ENCODE measurements around the gene ANP32B.

The ANP32B gene

GRCh38 chr9:98043915-98044314 lies 60.8 kb downstream of the ANP32B start:
- Histone ChIP-seq H3K27ac (no peak overlapping the region), H3K4me3 (no peak overlapping the region)
- no peak for TF ChIP-seq CTCF (IDR thresholded peaks at IDR 0.05)
- DNase-seq (ENCODE audit: low spot score) = no peak

- DNase-seq (ENCODE audit: low spot score) = no peak
- Histone ChIP-seq H3K4me3 (peak overlapping the region; percentile 7), H3K27ac (no peak overlapping the region)
- no peak for TF ChIP-seq CTCF (IDR thresholded peaks at IDR 0.05)
Measured at GRCh38 chr9:98045234-98046179, 62.4 kb downstream of the ANP32B start.

- Histone ChIP-seq H3K4me3 (no peak overlapping the region), H3K27ac (no peak overlapping the region)
- no peak for TF ChIP-seq CTCF (IDR thresholded peaks at IDR 0.05)
- DNase-seq (ENCODE audit: low spot score) = no peak
Measured at GRCh38 chr9:98046180-98046543, 63.0 kb downstream of the ANP32B start.

- Histone ChIP-seq H3K27ac (no peak overlapping the region), H3K4me3 (no peak overlapping the region)
- no peak for TF ChIP-seq CTCF (IDR thresholded peaks at IDR 0.05)
- DNase-seq (ENCODE audit: low spot score) = no peak
Measured at GRCh38 chr9:98047002-98047401, 63.9 kb downstream of the ANP32B start.

GRCh38 chr9:98049288-98050072 lies 66.3 kb downstream of the ANP32B start:
- no peak for TF ChIP-seq CTCF (IDR thresholded peaks at IDR 0.05)
- no peak for DNase-seq (ENCODE audit: low spot score)
- no peak overlapping the region for H3K4me3 ChIP-seq
- H3K27ac ChIP-seq = no peak overlapping the region

- Histone ChIP-seq H3K27ac (no peak overlapping the region), H3K4me3 (no peak overlapping the region)
- DNase-seq (ENCODE audit: low spot score) = no peak
- TF ChIP-seq CTCF (IDR thresholded peaks at IDR 0.05) = no peak
Measured at GRCh38 chr9:98050351-98050750, 67.2 kb downstream of the ANP32B start.
